Measurements from ENCODE around the gene TMEM163.

GRCh38 chr2:134408386-134408785 is 310.4 kb downstream of the TMEM163 start:
- TF ChIP-seq CTCF (IDR thresholded peaks at IDR 0.05; ENCODE audit: insufficient read depth, low read depth, low read length) (no peak), EZH2 (IDR thresholded peaks at IDR 0.05; ENCODE audit: insufficient read depth, low read length) (no peak)

All from astrocyte (in vitro differentiated cells and primary cell).